ENCODE results near the gene KCNT1.
"Not testable (repeated sequence)": the region's sequence is repeated elsewhere in the genome, so short reads cannot be mapped to it uniquely, and the experiment has no call there.

Gene KCNT1

DNA sequence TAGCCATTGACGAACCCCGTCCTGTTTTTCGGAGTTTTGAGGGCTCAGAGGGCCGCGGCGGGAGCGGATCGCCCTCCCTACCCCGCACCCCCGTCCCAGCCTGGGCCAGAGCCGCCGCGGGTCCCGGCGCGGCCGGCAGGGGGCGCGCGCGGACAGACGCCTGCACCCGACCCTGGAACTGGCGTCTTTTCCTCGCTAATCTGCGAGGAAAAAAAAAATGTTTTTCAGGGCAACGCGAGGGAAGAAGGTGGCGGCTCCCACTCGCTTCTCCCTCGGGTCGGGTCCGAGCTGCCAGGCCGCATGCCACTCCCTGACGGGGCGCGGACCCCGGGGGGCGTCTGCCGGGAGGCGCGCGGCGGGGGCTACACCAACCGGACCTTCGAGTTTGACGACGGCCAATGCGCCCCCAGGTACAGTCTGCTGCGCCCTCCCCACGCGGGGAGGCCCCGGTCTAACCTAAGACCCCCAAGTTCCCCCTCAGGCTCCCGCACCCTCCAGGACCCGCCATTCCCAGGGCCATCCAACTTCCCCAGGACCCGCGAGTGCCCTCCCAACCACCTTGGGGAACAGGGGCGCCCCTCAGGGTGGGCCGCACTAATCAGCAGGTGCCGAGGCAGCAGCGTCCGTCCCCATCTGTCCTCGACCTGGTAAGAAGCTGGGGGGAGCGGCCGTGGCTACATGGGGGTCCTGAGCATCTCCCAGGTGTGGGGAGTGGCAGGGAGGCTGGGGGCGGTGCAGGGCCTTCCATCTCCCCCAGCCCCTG, at the start of gene KCNT1:
TSS of gene KCNT1 (plus strand) at position 227 of the 763 bp plus-strand sequence. CDS start at position 301, 74 bp downstream.
- DNase-seq: peak; percentile 53

DNA sequence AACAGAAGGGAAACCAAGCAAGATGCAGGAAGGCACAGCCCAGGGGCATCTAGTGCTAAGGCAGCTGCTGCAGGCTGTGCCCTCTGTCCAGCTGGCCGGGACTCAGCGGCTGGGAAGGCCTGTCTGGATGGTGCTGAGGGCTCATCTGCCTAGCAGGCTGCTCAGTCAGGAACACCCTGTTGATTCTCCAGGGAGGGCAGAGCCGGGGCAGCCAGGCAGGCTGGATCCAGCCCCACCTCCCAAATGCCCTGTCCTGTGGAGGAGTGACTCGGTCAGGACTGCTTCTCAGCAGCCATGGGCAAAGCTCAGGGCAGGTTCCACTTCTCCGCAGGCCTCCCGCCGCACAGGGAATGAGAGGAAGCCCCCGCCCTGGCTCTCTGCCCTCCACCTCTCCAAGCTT, 46.7 kb upstream of the KCNT1 start:
- no peak for DNase-seq

DNA sequence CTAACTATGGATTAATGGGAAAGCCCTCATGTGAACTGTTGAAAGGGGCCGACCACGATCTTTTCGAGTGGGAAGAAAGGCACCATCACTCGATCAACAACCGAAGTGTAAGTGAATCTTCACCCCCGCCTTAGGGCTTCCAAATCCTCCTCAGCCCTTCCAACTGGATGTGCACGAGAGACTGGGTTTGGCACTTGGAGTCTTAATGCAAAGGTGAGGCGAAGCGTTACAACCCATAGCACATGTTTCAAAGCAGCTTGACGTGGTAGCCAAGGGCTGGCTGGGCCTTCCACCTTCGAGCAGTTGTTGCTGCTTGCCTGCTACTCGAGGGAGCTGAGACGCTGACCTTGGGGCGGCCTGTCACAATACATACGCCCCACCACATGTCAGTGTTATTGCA, 44.6 kb upstream of the KCNT1 start:
- no peak for DNase-seq

DNA sequence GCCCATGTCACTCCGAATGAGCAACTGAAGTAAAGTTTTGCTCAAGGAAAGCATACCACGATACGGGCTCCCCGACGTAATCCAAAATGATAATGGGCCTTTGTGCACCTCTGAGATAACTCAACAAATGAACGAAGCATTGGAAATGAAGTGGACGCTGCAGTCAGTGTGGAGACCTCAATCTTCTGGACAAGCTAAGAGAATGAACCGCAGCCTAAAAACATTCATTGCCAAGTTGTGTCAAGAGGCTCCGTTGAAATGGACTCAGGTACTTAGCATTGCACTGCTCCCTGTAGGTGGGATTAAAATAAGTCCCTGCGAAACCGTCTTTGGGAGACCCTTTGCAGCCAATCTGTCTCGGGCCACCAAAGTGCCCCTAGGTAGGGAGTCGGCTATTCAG, 42.7 kb upstream of the KCNT1 start:
- DNase-seq: no peak

DNA sequence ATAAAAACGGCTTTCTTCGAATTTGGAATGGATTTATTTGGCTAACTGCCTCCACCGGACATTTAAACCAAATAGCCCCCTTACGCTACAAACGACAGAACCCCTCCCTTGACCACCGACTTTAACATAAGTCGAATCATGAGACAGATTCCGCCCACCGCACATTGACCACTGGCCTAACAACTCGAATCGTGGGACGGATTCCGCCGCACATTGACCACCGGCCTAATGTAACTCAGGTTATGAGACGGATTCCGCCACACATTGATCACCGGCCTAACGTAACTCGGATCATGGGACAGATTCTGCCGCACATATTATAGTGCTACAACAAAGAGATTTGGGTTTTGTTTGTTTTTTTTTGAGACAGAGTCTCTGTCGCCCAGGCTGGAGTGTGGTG, 41.6 kb upstream of the KCNT1 start:
- no peak for DNase-seq

DNA sequence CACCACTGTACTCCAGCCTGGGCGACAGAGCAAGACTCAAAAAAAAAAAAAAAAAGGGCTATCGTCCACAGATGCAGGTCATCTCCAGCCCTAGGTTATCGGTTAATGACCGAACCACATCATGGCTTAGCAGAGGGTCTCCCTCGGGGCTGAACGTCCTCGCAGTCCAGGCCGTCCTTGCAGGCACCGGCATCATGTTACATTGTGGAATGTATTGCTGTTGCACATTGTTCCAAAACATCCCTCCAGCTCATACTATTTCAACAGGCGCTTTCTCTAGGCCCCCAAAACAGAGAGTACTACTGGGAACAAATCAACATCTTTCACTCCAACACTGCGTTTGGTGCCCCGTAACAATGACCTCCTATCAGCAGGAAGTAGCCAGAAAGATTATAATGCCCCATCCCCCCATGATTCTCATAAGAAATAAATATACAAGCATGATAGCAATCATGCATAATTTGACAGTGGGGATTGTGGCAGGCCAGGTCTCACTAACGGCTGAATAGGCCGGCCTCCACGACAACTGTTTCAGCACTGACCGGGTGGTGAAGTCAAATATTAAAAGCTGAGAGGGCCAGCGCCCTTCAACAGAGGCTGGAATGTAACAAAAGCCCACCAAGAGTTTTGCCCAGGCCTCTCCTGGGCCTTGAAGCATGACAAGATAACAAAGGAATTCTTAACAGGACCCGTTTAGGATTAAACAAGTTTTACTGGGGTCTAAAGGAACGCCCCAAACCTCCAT, 40.0 kb upstream of the KCNT1 start:
- DNase-seq: no peak

DNA sequence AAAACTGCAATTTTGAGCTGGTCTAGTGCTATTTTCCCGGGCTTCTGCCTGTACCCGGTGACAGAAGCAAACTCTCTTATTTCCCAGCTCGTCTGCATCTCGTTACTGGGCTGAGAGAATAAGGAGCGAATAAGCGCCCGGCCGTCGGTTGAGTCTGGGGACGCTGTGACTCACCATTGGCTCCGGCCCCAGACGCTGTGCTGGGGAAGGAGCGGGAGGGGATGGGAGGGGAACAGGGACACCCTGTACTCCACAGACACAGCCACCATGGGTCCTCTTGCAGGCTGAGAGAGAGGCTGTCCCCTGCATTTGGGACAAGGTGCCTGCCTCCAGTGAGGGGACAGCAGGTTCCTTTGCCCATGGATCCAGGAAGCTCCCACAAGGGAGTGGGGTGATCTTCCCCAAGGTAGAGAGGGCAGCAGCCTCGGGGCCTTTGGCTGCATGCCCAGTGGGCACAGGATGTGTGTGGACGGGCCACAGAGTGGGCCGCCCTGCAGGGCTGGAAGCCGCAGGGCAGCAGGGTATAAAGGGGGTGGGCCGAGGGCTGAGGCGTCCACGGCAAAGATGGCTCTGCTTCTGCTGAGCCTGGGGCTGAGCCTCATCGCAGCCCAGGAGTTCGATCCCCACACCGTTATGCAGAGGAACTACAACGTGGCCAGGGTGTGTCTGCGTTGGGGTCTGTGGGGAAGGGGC, 39.1 kb upstream of the KCNT1 start, which contains the start of gene LCN9:
TSS of gene LCN9 (plus strand) at position 552 of the 693 bp plus-strand sequence. CDS start at position 565, 13 bp downstream.
- DNase-seq: no peak

DNA sequence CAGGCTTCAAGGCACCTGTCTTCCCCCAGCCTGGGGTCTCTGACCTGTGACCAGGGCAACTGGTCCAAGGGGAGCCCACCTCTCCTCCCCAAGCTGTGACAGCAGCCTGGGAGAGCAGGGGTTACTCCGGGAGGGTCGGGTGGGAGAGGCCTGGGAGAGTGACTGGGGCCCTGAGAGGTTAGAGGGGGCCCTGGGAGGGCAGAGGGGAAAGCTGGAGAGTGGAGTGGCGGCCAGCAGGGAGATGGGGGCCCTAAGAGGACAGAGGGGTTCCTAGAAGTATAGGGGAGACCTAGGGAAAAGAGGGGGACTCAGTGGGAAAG, 38.6 kb upstream of the KCNT1 start:
- DNase-seq: no peak

DNA sequence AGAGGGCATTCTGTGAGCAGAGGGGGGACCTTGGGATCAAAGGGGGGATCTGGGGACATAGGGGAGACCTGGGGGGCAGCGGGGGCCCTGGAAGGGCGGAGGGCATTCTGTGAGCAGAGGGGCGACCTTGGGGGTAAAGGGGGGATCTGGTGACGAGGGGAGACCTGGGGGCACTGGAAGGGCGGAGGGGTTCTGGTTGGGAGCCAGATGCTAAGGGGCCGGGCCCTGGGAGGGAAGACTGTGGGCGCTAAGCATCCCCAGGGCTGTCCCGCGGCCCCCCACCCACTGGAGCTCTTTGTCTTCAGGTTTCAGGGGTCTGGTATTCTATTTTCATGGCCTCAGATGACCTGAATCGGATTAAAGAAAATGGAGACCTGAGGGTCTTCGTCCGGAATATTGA, 38.1 kb upstream of the KCNT1 start:
- no peak for DNase-seq

DNA sequence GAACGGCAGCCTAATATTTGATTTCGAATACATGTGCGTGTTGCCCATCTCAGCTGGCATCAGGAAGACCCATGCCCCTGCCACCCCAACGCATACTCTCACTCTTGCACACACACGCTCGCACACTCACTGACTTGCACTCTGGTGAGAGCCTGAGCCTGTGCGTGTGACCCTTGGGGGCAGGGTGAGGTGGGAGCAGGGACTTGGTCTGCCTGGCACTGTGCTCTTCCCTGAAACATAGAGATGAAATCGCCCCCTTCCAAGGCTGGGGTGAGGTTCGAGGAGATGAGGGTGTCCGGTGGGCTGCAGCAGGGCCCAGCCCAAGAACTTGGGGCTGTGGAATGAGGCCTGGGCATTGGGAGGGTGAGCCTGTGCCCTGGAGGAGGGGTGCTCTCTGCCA, 37.7 kb upstream of the KCNT1 start:
- DNase-seq: no peak

DNA sequence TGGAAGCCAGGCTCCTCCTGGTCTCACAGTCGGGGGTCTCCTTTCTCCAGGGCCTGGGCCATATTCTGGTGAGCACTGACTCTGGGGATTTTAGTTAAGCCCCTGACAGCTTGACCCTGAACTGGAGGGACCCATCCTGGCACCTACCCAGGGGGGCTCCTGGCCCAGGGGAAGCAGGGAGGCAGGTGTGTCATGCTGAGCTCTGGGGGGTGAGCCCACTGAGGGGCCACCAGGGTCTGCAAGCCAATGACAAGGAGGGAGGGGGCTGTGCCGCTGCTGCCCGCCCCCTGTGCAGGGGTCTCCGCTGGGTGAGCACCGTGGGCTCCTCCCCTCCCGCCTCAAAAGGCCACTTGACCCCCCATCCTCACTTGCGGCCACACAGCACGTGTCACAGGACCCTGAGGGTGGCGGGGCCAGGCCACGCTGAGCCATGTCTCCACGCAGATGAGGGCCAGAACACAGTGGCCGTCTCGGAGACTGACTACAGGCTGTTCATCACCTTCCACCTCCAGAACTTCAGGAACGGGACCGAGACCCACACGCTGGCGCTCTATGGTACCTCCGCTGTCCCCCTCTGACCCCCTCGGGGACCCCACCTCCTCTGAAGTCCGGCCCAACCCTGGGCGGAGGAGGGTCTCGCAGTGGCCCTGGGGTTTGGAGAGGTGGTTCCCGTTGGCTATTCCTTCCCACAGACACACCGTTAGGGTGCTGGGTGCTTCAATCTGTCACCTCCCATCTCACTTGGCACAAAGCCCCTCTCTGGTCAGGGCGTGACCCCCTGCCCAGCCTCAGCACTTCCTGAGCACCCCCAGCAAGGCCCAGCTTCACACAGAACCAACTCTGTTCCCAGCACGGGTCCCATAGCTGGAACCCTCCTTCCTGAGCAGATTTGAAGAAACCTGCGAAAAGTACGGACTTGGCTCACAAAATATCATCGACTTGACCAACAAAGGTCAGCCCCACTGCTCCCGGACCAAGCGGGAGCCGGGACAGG, 36.9 kb upstream of the KCNT1 start:
- DNase-seq: no peak

DNA sequence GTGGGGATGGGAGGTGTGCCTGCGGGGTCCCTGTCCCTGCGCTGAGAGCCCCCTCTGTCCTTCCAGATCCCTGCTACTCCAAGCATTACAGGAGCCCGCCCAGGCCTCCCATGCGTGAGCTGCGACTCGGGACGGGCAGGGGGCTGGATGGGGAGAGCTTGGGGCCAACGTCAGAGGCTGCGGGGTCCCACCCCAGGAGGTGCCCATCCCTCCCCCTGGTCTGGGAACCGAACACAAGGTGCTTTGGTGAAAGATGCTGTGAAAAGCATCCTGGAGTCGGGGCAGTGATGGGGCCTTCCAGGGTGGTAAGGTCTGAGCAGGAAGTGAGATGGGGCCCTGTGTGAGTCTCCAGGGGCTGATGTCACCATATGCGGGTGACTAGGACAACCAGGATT, 36.2 kb upstream of the KCNT1 start:
- DNase-seq: no peak

DNA sequence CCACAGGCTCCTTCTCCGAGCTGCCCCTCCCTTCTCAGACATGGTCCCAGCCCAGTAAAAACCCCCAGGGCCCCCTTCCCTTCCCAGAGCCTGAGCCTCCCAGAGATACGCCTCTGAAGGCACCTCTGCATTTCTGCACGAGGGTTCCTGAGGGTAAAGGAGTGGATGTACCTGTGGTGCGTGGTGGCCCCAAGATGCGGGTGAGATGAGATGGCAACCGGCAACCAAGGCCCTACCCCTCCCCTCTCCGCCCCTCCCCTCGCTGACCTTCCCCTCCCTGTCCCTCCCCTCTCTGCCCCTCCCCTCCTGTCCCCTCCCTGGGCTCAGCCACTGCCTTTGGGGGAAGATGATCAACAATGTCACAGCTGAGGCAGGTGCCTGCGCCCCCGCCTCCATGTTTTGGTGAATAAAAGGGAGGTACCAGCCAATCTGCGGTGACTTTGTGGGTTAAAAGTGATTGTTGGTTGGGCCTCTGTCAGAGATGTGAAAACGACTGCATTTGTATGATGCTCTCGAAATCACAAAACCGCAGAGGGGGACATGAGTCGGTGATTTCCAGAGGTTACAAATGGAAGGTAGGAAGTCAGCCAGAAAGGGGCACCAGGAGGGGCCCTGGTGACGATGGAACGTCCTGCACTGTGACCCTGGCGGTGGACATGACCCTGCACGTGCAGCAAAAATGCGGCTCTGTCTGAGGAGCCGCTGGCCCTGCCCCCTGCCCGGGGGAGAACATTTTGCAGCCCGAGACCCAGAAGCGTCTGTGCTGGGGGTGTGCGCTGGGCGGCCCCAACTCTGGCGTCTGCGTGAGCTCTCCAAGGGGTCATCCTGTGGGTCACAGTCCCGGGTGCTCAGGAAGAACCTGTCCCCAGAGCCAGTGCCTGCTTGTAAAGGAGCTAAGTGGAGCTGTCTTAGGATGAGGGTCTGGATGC, 35.2 kb upstream of the KCNT1 start:
- DNase-seq: no peak

DNA sequence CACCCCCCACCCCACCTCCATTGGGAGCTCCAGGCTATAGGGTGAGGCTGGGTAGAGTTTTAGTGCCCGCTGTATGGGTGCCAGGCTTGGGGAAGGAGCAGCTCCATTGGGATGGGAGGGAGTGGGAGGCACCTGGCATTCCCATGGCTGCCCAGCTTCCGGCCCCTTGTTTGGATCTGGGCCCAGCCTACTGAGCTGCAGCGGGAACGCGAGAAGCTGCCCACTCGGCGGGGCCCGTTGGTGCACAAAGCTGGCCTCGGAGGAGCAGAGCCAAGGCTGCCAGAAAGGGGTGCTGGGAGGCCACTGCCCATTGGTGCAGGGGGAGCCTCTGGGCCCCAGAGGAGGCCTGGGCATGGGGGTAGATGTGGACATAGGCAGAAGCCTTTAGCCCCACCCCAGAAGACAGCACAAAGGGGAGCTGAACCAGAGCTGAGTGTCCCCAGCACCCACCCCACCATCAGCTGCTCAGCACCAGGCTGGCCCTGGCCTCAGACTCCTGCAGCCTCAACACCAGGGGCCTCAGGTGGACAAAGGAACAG, 34.5 kb upstream of the KCNT1 start:
- DNase-seq: no peak

DNA sequence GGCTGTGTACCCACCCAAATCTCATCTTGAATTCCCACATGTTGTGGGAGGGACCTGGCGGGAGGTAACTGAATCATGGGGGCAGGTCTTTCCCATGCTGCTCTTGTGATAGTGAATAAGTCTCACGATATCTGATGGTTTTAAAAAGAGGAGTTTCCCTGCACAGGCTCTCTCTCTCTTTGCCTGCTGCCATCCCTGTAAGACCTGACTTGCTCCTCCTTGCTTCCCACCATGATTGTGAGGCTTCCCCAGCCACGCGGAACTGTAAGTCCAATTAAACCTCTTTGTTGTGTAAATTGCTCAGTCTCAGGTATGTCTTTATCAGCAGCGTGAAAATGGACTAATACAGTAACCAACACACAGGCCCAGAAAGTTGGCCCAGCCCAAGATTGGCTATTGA, 33.0 kb upstream of the KCNT1 start:
- DNase-seq: not testable (repeated sequence)

DNA sequence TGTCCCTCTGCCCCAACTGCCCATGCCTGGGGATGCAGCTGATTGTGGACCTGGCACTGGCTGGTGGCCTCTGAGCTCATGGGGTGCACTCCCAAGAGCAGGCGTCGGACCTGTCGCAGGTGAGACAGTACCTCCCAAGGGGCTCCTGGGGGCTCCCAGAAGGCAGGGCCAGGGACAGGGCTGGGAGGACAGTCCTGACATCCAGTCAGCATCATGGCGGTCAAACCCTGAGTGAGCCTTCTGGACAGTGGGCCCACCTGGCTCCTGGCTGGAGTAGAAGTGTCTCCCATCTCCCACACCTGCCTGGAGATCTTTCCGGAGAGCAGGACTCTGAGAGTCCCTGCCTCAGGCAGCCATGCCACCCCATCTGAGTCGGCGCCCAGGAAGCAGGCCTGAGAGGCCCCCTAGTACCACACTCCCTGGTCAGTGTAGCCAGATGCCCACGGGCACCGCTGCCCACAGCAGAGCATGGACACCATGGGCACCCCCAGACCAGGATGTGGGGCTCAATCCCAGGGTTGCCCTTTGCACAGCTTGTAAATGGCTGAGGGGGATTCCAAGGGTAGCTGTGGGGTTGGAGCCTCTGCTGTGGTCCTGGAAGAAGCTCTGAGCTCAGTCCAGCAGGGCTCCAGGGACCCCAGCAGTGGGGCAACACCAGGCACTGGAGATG, 32.2 kb upstream of the KCNT1 start:
- no peak for DNase-seq

DNA sequence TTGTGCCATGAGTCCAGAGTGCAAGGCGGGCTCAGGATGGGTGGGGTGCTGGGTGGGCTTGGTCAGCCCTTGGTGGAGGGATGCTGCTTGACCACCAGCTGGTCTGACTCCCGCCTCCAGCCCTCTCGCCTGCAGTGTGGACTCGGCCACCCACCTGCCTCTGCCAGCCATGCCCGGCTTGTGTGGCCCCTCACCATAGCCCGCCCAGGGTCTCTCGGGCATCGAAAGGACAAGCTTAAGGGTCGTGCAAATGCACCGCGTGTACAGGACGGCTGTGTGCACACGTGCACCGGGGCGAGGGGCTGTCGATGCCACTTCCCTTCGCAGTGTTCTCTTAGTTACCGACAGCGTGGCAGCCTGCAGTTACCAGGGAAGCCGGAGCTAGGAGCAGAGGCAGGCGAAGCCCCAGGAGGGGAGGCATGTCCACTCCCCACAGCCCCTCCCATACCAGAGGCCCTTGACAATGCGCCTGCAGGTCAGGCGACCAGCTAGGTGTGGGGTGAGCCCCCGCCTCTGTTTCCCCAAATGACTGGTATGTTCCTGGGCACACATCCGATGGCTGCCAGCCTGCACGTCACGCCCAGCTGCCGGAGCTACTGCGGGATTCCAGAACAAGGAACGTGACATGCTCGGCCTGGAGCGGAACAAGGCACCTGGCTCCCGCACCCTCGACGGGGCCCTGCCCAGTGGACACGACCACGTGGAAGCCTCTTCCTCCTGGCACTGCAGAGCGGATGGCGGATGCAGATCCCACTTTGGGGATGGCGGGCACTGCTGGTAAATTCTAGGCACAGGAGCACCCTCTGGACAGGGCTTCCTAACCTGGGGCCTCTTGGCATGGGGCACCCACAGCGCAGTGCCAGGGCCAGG, 31.0 kb upstream of the KCNT1 start:
- no peak for DNase-seq

DNA sequence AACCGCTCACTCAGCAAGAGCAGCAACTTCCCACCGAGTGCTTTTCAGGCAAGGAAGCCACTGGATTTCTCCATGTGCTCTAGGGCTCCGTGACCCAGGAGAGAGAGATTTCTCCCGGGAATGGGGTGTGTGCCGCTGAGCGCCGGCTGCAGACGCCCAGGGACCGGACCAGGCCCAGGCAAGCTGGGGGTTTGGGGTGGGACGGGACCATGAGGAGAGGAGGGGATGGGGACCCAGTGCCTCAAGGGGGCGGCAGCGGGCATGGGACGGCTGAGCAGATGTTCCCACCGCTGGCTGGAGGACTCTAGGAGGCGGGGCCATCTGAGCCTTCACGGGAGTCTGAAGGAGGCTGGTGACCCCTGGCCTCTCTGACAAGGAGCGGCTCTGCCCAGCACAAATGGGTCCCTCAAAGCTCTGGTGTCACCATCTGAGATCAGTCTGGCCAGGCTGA, 30.4 kb upstream of the KCNT1 start:
- DNase-seq: no peak

DNA sequence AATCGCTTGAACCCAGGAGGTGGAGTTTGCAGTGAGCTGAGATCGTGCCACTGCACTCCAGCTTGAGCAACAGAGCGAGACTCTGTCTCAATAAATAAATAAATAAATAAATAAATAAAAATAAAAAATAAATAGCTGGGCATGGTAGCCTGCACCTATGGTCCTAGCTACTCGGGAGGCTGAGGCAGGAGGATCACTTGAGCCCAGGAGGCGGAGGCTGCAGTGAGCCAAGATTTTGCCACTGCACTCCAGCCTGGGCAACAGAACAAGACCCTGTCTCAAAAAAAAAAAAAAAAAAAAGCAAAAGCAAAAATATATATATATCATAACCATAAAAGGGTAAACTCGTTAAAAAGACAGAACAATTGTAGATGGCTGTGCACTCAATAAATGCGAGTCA, 29.2 kb upstream of the KCNT1 start:
- DNase-seq: not testable (repeated sequence)

DNA sequence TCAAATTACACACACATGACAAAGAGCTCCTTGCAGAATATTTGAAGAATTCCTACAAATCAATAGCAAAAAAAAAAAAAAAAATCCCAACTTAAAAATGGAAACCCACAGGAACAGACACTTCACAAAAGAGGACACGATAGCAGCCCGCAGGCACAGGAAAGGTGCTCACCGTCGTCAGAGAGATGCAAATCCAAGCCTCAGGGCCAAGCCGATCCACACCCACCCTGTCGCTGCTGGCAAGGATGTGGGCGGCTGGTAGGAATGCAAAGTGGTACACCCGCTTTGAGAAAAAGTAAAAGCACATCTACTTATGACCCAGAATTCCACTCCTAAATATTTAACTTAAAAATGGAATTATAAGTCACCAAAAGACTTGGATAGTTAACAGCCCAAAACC, 28.0 kb upstream of the KCNT1 start:
- DNase-seq: no peak
